ENCODE measurements around the gene ZNF70. TPM values are rescaled to one million over a fixed set of nuclear protein-coding genes. Genes with fewer than 3 reads are reported as not detected.

Gene ZNF70
- total RNA-seq, 1 donor from 2014 or later, result 4.1 TPM

DNA sequence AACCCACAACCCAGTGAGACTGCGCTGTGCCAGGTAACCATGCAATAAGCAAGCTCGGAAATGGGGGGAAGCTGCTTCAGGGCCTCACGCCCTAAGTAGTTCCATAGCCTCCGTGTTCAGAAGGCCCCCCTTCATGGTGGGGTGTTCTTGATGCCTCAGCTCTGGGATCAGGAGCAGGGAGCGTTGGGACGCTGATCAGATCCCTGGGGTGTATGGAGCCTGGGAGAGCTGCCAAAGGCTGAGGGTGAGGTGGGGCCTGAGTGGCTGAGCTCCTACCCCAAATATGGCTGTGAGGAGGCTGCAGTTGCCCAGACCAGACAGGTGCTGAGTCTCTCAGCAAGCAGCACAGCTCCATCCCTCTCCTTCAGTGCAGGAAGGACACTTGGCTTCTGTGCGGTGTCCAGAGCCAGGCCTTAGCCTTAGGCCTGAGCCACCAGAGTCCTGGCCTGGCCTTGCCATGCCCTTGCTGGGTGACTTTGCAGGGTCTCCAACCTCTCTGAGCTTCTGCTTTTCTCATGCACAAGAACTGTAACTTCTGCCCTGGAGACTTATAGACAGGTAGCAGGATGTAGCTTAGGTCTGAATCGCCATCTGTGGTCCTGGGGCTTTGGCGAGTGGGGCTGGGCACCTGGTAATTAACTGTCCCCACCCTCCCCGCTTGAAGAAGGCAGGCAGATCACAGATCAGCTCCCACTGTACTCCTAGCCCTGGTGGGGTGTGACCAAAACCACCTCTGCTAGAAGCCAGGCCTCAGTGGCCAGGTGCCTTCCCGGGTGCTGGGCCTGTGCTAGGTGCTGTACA is 27.1 kb upstream of the ZNF70 start:
- Histone ChIP-seq H3K27me3 (ENCODE audit: control insufficient read depth, insufficient read depth, low read length) (no peaks in the 10 kb centered on the region), H3K36me3 (ENCODE audit: control insufficient read depth, insufficient read depth, low read length) (no peaks in the 10 kb centered on the region), H3K4me3 (ENCODE audit: low read depth, low read length) (no peak overlapping the region)
- no peak for DNase-seq (ENCODE audit: low read depth)
- TF ChIP-seq, protein P1, sequence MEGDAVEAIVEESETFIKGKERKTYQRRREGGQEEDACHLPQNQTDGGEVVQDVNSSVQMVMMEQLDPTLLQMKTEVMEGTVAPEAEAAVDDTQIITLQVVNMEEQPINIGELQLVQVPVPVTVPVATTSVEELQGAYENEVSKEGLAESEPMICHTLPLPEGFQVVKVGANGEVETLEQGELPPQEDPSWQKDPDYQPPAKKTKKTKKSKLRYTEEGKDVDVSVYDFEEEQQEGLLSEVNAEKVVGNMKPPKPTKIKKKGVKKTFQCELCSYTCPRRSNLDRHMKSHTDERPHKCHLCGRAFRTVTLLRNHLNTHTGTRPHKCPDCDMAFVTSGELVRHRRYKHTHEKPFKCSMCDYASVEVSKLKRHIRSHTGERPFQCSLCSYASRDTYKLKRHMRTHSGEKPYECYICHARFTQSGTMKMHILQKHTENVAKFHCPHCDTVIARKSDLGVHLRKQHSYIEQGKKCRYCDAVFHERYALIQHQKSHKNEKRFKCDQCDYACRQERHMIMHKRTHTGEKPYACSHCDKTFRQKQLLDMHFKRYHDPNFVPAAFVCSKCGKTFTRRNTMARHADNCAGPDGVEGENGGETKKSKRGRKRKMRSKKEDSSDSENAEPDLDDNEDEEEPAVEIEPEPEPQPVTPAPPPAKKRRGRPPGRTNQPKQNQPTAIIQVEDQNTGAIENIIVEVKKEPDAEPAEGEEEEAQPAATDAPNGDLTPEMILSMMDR (IDR thresholded peaks at IDR 0.05; ENCODE audit: insufficient read depth, low read length, poor library complexity, severe bottlenecking), result no peak

DNA sequence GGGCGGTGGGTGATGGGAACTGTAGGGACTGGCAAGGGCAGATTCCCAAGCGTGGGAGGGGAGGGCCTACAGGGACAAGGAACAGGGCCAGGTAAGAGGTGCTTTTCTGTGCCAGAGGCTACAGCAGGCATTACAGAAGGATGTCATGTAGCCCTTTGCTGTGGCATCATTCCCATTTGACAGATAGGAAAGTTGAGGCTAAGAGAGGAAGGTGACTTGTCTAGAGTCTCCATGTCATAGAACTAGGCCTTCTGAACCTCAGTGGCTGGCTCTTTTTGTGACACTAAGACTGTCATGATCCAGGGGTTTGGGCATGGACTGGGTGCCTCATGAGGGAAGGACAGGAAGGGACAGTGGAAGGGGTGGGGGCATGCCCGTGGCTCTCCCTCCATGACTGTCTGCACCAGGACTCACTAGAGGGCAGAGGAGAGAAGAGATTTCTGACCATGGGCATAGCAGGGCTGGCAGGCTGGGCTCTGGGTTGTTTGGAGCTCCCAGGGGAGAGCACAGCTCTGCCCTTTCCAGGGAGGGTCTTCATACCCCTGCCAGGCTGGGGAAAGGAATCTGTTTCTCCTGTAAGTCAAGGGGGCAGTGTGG is 25.0 kb upstream of the ZNF70 start:
- Histone ChIP-seq H3K36me3 (ENCODE audit: control insufficient read depth, insufficient read depth, low read length) (no peaks in the 10 kb centered on the region), H3K27me3 (ENCODE audit: control insufficient read depth, insufficient read depth, low read length) (no peaks in the 10 kb centered on the region), H3K4me3 (ENCODE audit: low read depth, low read length) (no peak overlapping the region)
- DNase-seq (ENCODE audit: low read depth), result no peak
- TF ChIP-seq, protein P1 (IDR thresholded peaks at IDR 0.05; ENCODE audit: insufficient read depth, low read length, poor library complexity, severe bottlenecking), result no peak

DNA sequence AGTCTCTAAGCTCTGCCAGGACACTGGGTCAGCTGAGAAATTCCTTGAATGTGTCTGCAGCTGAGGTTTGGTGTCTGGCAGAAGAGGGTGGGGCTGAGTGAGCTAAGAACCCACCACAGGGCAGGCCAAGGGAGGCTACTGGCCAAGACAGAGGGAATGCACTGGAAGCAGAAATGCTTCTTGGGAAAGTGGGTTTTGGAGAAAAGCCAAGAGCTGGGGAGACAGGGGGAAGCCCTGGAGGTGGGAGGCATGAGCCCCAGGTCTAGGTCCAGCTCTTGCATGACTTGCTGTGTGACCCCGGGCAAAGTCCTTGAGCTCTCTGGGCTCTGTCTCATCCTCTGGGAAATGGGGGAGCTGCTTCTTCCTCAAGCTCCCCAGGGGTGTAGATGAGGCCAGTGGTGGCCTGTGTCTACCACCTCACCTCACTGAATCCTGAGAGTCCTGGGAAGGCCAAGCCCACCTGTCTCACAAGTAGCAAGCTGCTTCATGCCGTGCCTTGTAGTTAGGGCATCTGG is 24.1 kb upstream of the ZNF70 start:
- no peak for DNase-seq (ENCODE audit: low read depth)
- no peak overlapping the region for H3K4me3 ChIP-seq (ENCODE audit: low read depth, low read length)
- TF ChIP-seq, protein P1 (IDR thresholded peaks at IDR 0.05; ENCODE audit: insufficient read depth, low read length, poor library complexity, severe bottlenecking), result no peak
- no peaks in the 10 kb centered on the region for H3K27me3 ChIP-seq (ENCODE audit: control insufficient read depth, insufficient read depth, low read length)
- H3K36me3 ChIP-seq (ENCODE audit: control insufficient read depth, insufficient read depth, low read length), result no peaks in the 10 kb centered on the region

DNA sequence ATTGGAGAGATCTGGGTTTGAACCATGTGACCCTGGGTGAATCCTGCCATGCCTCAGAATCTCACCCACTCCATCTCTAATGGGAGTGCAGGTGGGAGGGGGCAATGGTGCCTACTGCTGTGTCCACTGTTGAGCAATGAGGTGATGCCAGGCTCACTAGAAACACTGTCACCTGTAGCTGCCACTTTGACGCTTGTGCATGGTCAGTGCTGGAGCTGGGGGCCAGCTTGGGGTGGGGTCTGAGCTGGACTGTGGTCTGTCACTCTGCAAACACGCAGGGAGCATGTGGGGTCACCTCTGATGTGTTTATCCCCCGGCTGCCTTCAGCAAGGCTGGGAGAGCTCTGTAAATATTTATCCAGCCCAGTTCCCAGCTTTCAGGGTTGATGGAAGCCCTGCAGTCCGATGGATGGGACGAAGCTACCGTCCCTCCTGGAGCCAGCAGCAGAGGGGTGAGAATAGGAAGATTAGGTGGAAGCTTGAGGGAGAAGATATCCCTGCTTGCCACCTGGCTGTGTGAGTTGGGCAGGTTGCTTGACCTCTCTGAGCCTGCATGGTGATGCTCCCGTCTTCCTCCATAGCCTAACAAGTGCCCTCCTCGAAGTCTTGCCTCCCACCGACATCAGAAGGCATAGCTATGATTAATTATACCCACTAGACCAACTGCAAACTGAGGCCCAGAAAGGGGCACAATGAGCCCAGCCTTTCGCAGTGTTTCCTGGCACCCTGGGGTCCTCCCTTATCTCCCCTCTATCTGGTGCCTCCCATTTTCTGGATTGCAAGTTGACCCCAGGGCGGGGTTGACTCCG is 23.4 kb upstream of the ZNF70 start:
- TF ChIP-seq, protein P1 (IDR thresholded peaks at IDR 0.05; ENCODE audit: insufficient read depth, low read length, poor library complexity, severe bottlenecking), result no peak
- Histone ChIP-seq H3K27me3 (ENCODE audit: control insufficient read depth, insufficient read depth, low read length) (no peaks in the 10 kb centered on the region), H3K36me3 (ENCODE audit: control insufficient read depth, insufficient read depth, low read length) (no peaks in the 10 kb centered on the region), H3K4me3 (ENCODE audit: low read depth, low read length) (no peak overlapping the region)
- no peak for DNase-seq (ENCODE audit: low read depth)

DNA sequence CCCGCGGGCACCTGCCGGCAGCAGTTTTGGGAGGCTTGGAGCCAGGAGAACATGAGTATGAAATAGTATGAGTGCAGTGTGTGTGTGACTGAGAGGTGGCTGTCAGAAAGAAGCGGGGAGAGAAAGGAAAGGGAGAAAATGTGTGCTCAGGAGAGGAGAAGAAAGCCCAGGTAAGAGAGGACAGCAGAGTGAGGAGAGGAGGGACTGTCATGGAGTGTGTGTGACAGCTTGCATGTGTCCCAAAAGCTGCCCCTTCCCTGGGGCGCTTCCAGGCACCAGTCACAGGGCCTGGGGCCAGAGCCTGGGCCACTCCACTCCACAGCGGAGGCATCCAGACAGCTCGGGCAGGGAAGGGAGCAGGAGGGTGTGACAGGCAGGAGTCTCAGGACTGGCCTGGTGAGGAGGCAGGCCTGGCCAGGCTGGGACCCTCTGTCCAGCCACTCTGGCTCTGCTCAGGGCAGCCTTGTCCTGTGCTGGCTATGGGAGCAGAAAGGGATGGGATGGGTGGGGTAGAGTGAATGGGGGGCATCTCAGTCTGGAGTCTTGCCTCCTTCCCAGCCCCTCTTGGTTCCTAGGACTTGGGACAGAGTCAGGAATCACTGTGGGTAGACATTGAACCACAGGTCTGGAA is 22.7 kb upstream of the ZNF70 start:
- TF ChIP-seq, protein P1 (IDR thresholded peaks at IDR 0.05; ENCODE audit: insufficient read depth, low read length, poor library complexity, severe bottlenecking), result no peak
- no peaks in the 10 kb centered on the region for H3K36me3 ChIP-seq (ENCODE audit: control insufficient read depth, insufficient read depth, low read length)
- no peak for DNase-seq (ENCODE audit: low read depth)
- no peak overlapping the region for H3K4me3 ChIP-seq (ENCODE audit: low read depth, low read length)
- H3K27me3 ChIP-seq (ENCODE audit: control insufficient read depth, insufficient read depth, low read length), result no peaks in the 10 kb centered on the region

Measured in kidney epithelial cell (primary cell).